ENCODE data around the gene PSTK.

Gene PSTK

GRCh38 chr10:123009105-123009820, 29.1 kb downstream of the PSTK start:
- H3K4me3 ChIP-seq (ENCODE audit: low read length), result peak overlapping the region; percentile 82
- TF ChIP-seq CTCF (conservative IDR thresholded peaks at IDR 0.05; ENCODE audit: low read length), result no peak
- no peak for DNase-seq (ENCODE audit: low read depth)

GRCh38 chr10:123011987-123012386, 31.8 kb downstream of the PSTK start:
- no peak for TF ChIP-seq CTCF (conservative IDR thresholded peaks at IDR 0.05; ENCODE audit: low read length)
- H3K4me3 ChIP-seq (ENCODE audit: low read length), result no peak overlapping the region
- DNase-seq (ENCODE audit: low read depth), result no peak

GRCh38 chr10:123013456-123014419, 33.5 kb downstream of the PSTK start:
- no peak overlapping the region for H3K4me3 ChIP-seq (ENCODE audit: low read length)
- no peak for TF ChIP-seq CTCF (conservative IDR thresholded peaks at IDR 0.05; ENCODE audit: low read length)
- DNase-seq (ENCODE audit: low read depth), result no peak

GRCh38 chr10:123014772-123015171, 34.6 kb downstream of the PSTK start:
- TF ChIP-seq CTCF (conservative IDR thresholded peaks at IDR 0.05; ENCODE audit: low read length), result no peak
- no peak overlapping the region for H3K4me3 ChIP-seq (ENCODE audit: low read length)
- DNase-seq (ENCODE audit: low read depth), result no peak

- DNase-seq (ENCODE audit: low read depth), result no peak
- TF ChIP-seq CTCF (conservative IDR thresholded peaks at IDR 0.05; ENCODE audit: low read length), result no peak
- H3K4me3 ChIP-seq (ENCODE audit: low read length), result no peak overlapping the region
Observed at GRCh38 chr10:123016228-123016627, 36.0 kb downstream of the PSTK start.

GRCh38 chr10:123017421-123018165, 37.4 kb downstream of the PSTK start:
- no peak for TF ChIP-seq CTCF (conservative IDR thresholded peaks at IDR 0.05; ENCODE audit: low read length)
- DNase-seq (ENCODE audit: low read depth), result no peak
- H3K4me3 ChIP-seq (ENCODE audit: low read length), result no peak overlapping the region
